Thymus (tissue), 11 donors: ENCODE measurements around the gene PIK3C3. TPM values are rescaled to one million over a fixed set of nuclear protein-coding genes. Genes with fewer than 3 reads are reported as not detected.
"Not testable (repeated sequence)": the region's sequence is repeated elsewhere in the genome, so short reads cannot be mapped to it uniquely, and the experiment has no call there.

ENCODE experiments used
- DNase-seq, 9 donors: peaks; one replicate each; pipeline ENCODE4 v3.0.0-alpha.2; 2013; ENCODE audit warnings: low spot score in 9 of 9, low read depth in 6 of 9, missing footprints in 1 of 9
- H3K27ac ChIP-seq, 2 donors: one replicate each; pipeline ENCODE4 v1.5.1; 2013; ENCODE audit warnings: control low read depth in 1 of 2, low read depth in 1 of 2, low read length in 1 of 2, mild to moderate bottlenecking in 1 of 2, moderate library complexity in 1 of 2
- H3K27me3 ChIP-seq, 2 donors: one replicate each; pipeline ENCODE4 v1.5.1; 2013; ENCODE audit warnings: low read length in 1 of 2; ENCODE audit not compliant: control insufficient read depth in 2 of 2, insufficient read depth in 1 of 2
- H3K36me3 ChIP-seq, 2 donors: one replicate each; pipeline ENCODE4 v1.5.1; 2013; ENCODE audit warnings: low read length in 1 of 2, mild to moderate bottlenecking in 1 of 2, moderate library complexity in 1 of 2; ENCODE audit not compliant: control insufficient read depth in 2 of 2, insufficient read depth in 2 of 2
- H3K4me1 ChIP-seq, 2 donors: one replicate each; pipeline ENCODE4 v1.5.1; 2013; ENCODE audit warnings: low read length in 2 of 2; ENCODE audit not compliant: control insufficient read depth in 2 of 2, insufficient read depth in 2 of 2
- H3K4me3 ChIP-seq, 2 donors: one replicate each; pipeline ENCODE4 v1.5.1; 2013; ENCODE audit warnings: low read length in 2 of 2, control low read depth in 1 of 2, mild to moderate bottlenecking in 1 of 2
- H3K9me3 ChIP-seq, 2 donors: one replicate each; pipeline ENCODE4 v1.5.1; 2013; ENCODE audit warnings: low read length in 1 of 2, mild to moderate bottlenecking in 1 of 2; ENCODE audit not compliant: control insufficient read depth in 2 of 2, insufficient read depth in 1 of 2
- WGBS: extraction: QIAGEN DNeasy Blood & Tissue Kit; methylation state at CpG from one replicate; pipeline ENCODE4 v1.1.7; 2013; 5-methylcytosine and 5-hydroxymethylcytosine counted together
- polyA plus RNA-seq: library from polyadenylated mRNA; stranded (reverse); fragments of 200-250 nt; gene quantifications from one replicate; pipeline ENCODE4 v1.2.3, GENCODE V29; 2013
- total RNA-seq: library from RNA; stranded (reverse); fragments of 120-200 nt; gene quantifications from one replicate; pipeline ENCODE4 v1.2.4, GENCODE V29; 2013
- donor health status: healthy.

The PIK3C3 gene
- total and polyA plus RNA-seq, 2 donors: 54.4 to 58.0 TPM

GRCh38 chr18:42039396-42039795 lies 84.4 kb downstream of the PIK3C3 start:
- Histone ChIP-seq H3K27me3 (no peaks in the 10 kb centered on the region), H3K4me1 (no peaks in the 10 kb centered on the region), H3K9me3 (no peaks in the 10 kb centered on the region), H3K36me3 (peaks cover 12 to 29% of the 10 kb centered on the region in 2 donors), H3K4me3 (no peak overlapping the region), H3K27ac (no peak overlapping the region)
- no peak for DNase-seq
- 99% methylated on average over 1 of the region's 1 CpG for WGBS

GRCh38 chr18:42041793-42042192 lies 86.8 kb downstream of the PIK3C3 start:
- 100% methylated on average over 1 of the region's 1 CpG for WGBS
- no peak for DNase-seq
- Histone ChIP-seq H3K4me1 (no peaks in the 10 kb centered on the region), H3K27ac (no peak overlapping the region), H3K4me3 (no peak overlapping the region), H3K27me3 (no peaks in the 10 kb centered on the region), H3K9me3 (no peaks in the 10 kb centered on the region), H3K36me3 (peaks cover 14 to 22% of the 10 kb centered on the region in 2 donors)

GRCh38 chr18:42045346-42045745 lies 90.3 kb downstream of the PIK3C3 start:
- Histone ChIP-seq H3K4me3 (no peak overlapping the region), H3K9me3 (no peaks in the 10 kb centered on the region), H3K36me3 (peaks cover 13 to 14% of the 10 kb centered on the region in 2 donors), H3K27me3 (no peaks in the 10 kb centered on the region), H3K4me1 (no peaks in the 10 kb centered on the region), H3K27ac (no peak overlapping the region)
- no peak for DNase-seq
- 99% methylated on average over 1 of the region's 1 CpG for WGBS

GRCh38 chr18:42047721-42048120 lies 92.7 kb downstream of the PIK3C3 start:
- Histone ChIP-seq H3K4me1 (no peaks in the 10 kb centered on the region), H3K27ac (no peak overlapping the region), H3K9me3 (no peaks in the 10 kb centered on the region), H3K27me3 (no peaks in the 10 kb centered on the region), H3K36me3 (peaks cover 7 to 10% of the 10 kb centered on the region in 2 donors), H3K4me3 (no peak overlapping the region)
- DNase-seq: no peak

DNA sequence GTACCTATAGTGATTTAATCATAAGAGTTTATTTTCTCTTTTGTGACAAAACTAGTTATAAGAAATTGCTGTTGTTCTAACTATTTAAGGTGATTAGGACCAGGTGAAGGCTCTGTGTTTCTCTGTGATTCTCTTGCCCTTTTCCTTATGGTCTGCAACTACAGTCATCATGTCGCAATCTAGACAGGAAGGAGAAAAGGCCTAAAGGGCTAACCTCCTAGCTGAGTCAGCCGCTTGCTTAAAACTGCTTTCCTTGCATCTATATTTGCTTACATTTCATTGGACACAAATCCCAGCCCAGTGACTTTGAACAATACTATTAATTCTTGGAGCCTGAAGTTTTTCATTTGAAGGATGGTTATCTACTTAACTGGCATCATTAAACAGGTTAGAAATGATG lies 93.1 kb downstream of the PIK3C3 start:
- DNase-seq: no peak
- peaks cover 7 to 10% of the 10 kb centered on the region in 2 donors for H3K36me3 ChIP-seq
- H3K4me1 ChIP-seq: no peaks in the 10 kb centered on the region

DNA sequence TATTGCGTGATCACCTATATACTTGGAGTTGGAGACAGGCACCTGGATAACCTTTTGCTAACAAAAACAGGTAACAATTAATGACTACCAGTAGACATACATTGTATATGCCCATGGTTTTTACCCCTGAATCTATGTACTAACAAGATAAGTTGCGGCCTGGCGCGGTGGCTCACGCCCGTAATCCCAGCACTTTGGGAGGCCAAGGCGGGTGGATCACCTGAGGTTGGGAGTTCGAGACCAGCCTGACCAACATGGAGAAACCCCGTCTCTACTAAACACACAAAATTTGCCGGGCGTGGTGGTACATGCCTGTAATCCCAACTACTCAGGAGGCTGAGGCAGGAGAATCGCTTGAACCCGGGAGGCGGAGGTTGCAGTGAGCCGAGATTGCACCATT lies 94.5 kb downstream of the PIK3C3 start:
- 99% methylated on average over 15 of the region's 15 CpGs for WGBS
- H3K27me3 ChIP-seq: not testable (repeated sequence)
- peaks cover 4 to 10% of the 10 kb centered on the region in 2 donors for H3K36me3 ChIP-seq

More for the DNA sequence above, 93.1 kb downstream of the PIK3C3 start:
- H3K27me3 ChIP-seq: no peaks in the 10 kb centered on the region
- no peak overlapping the region for H3K4me3 ChIP-seq
- WGBS: 97% methylated on average over 2 of the region's 2 CpGs
- no peaks in the 10 kb centered on the region for H3K9me3 ChIP-seq
- H3K27ac ChIP-seq: no peak overlapping the region

DNA sequence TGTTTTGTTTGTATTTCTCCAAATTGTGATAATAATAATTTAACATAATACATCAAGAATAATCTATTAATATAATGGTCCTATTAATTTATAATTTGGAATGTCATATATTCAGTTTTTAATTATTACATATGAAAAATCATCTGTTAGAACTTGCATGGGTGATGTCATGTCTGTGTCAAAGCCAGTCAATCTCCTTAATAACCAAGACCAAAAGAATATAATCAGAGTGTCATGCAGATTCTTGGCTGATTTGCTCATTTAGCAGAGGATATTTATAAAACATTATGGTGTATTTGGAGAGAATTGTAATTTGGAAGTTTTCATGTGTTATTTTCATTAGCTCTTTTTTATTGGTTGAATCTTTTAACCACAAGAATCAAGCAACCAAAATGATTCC lies 96.4 kb downstream of the PIK3C3 start:
- DNase-seq: no peak
- Histone ChIP-seq H3K27me3 (no peaks in the 10 kb centered on the region), H3K4me3 (no peak overlapping the region), H3K4me1 (no peaks in the 10 kb centered on the region), H3K9me3 (no peaks in the 10 kb centered on the region), H3K36me3 (peaks cover 3 to 6% of the 10 kb centered on the region in 2 donors), H3K27ac (no peak overlapping the region)

More for the DNA sequence above, 94.5 kb downstream of the PIK3C3 start:
- DNase-seq, H3K4me3 ChIP-seq, H3K9me3 ChIP-seq, H3K4me1 ChIP-seq, H3K27ac ChIP-seq: not testable (repeated sequence)

DNA sequence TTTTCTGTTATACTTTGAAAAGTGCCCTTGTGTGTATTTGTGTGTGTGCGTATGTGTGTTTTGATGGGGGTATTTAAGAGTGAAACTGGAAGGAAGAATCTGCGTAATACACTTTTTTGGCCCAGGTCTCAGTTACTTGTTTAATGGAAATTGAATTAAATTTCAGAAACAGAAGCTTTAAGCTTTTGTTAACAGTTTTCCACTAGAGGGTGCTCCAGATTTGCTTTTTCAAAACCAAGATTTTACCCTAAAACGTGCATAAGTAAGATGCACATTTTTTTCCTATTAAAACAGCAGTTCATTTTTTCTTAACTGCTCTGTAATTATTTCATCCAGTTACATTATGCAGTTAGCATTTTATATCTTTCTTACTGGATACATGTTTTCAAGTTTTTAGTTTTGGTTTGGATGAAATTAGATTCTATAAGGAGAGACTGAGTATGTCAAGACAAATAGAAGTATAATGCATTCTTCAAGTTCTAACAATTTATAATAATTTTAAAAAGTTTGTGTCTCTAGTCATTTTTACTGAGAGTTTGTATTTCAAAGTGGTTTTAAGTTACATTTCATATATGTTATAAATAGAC lies 97.2 kb downstream of the PIK3C3 start:
- Histone ChIP-seq H3K36me3 (peaks cover 3 to 6% of the 10 kb centered on the region in 2 donors), H3K4me1 (no peaks in the 10 kb centered on the region), H3K4me3 (no peak overlapping the region), H3K27me3 (no peaks in the 10 kb centered on the region), H3K9me3 (no peaks in the 10 kb centered on the region), H3K27ac (no peak overlapping the region)
- WGBS: 68% methylated on average over 3 of the region's 3 CpGs
- DNase-seq: peak in 1 of 9 donors; percentile 15

- H3K27me3 ChIP-seq: no peaks in the 10 kb centered on the region
- H3K9me3 ChIP-seq: no peaks in the 10 kb centered on the region
- H3K36me3 ChIP-seq: peaks cover under 1 to 6% of the 10 kb centered on the region in 2 donors
- H3K27ac ChIP-seq: no peak overlapping the region
- H3K4me3 ChIP-seq: no peak overlapping the region
- no peaks in the 10 kb centered on the region for H3K4me1 ChIP-seq
- peak; percentile 3 to 62 (median 37) for DNase-seq
- 22% methylated on average over 5 of the region's 5 CpGs for WGBS
Observed at GRCh38 chr18:42053188-42053781, 98.3 kb downstream of the PIK3C3 start.
